Upper lobe of left lung (tissue), 6 donors: Measurements from ENCODE around the gene SP1. TPM values are rescaled to one million over a fixed set of nuclear protein-coding genes. Genes with fewer than 3 reads are reported as not detected.
A peak's percentile ranks its signal among the peaks of the same experiment; 100 is the strongest.
"Not testable (repeated sequence)": the region's sequence is repeated elsewhere in the genome, so short reads cannot be mapped to it uniquely, and the experiment has no call there.

ENCODE experiments used
- ATAC-seq, 2 donors: fragments of 200-7000 bp; cut with Tn5 transposase; one replicate each; pipeline ENCODE4 v1.9.1; 2022; ENCODE audit warnings: mild to moderate bottlenecking in 2 of 2, moderate library complexity in 2 of 2; ENCODE audit not compliant: low FRiP score in 2 of 2
- DNase-seq, 2 donors: peaks; one replicate each; pipeline ENCODE4 v3.0.0-alpha.2; 2019 to 2020
- H3K27ac ChIP-seq, 4 donors: fragments of 200-600 bp; sonication (generic); one replicate each; pipeline ENCODE4 v1.5.1; 2016 to 2019
- H3K27me3 ChIP-seq, 4 donors: fragments of 200-600 bp; sonication (generic); one replicate each; pipeline ENCODE4 v1.5.1; 2017 to 2019
- H3K36me3 ChIP-seq, 4 donors: fragments of 200-600 bp; sonication (generic); one replicate each; pipeline ENCODE4 v1.5.1; 2016 to 2019
- H3K4me1 ChIP-seq, 4 donors: fragments of 200-600 bp; sonication (generic); one replicate each; pipeline ENCODE4 v1.5.1; 2018 to 2019
- H3K4me3 ChIP-seq, 4 donors: fragments of 200-600 bp; sonication (generic); one replicate each; pipeline ENCODE4 v1.5.1; 2017 to 2019; ENCODE audit warnings: mild to moderate bottlenecking in 2 of 4, moderate library complexity in 1 of 4
- H3K9me3 ChIP-seq, 4 donors: fragments of 200-600 bp; sonication (generic); one replicate each; pipeline ENCODE4 v1.5.1; 2018 to 2019
- EP300 ChIP-seq, 4 donors: sonication (generic); formaldehyde crosslinking; IDR thresholded peaks; one replicate each; pipeline ENCODE4 v1.5.1; 2017; ENCODE audit warnings: antibody characterized with exemption in 4 of 4, control low read depth in 2 of 4
- POLR2A ChIP-seq, 4 donors: fragments of 450-650 bp; IDR thresholded peaks; one replicate each; pipeline ENCODE4 v1.5.1; 2016 to 2017; ENCODE audit warnings: antibody characterized with exemption in 4 of 4, mild to moderate bottlenecking in 2 of 4
- POLR2AphosphoS5 ChIP-seq, 2 donors: sonication (generic); formaldehyde crosslinking; IDR thresholded peaks; one replicate each; pipeline ENCODE4 v1.5.1; 2017; ENCODE audit warnings: antibody characterized with exemption in 2 of 2
- WGBS, 2 donors: methylation state at CpG; one replicate each; pipeline ENCODE4 v1.1.5; 2017 to 2018; 5-methylcytosine and 5-hydroxymethylcytosine counted together
- total RNA-seq, 6 donors: library from RNA; depleted of rRNA in 4 of 6; stranded (reverse); fragments of >200 nt in 4 of 6; gene quantifications; one replicate each; pipeline versions ENCODE4 v1.1.0 to v1.2.1, GENCODE V29; 2016 to 2021
- TF ChIP-seq, protein P1 (sequence below), 6 experiments: fragments of 450-650 bp in 4 of 6; fragments of 200-600 bp in 2 of 6; sonication (generic) in 2 of 6; IDR thresholded peaks; one replicate each; pipeline ENCODE4 v1.5.1; 2016 to 2019; ENCODE audit warnings: antibody characterized with exemption in 6 of 6
- donor health status: DM: no; HTN: no; CAD: no; lungs with moderate emphysema.
- donor health status: DM: no; HTN: yes; CAD: no; lungs with severe emphysema.

Gene SP1
- total RNA-seq, 6 donors from 2014 or later: 46.6 to 82.2 (median 61.7) TPM

DNA sequence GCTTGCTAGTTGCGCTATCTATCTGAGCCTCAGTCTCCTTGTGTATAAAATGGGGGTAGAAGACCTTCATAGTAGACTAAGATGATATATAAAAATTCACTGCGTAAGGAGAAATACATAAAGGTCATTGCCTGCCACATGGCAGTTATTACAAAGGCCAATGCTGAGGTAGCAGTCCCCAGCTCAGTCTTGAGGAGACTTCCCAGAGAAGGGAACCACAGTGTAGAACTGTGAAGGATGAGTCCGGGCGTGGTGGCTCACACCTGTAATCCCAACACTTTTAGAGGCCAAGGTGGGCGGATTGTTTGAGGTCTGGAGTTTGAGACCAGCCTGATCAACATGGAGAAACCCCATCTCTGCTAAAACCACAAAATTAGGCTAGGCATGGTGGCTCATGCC, 26.7 kb upstream of the SP1 start:
- Histone ChIP-seq H3K9me3 (no peaks in the 10 kb centered on the region), H3K27me3 (no peaks in the 10 kb centered on the region), H3K4me1 (peaks cover 2 to 15% (median 8%) of the 10 kb centered on the region in 4 donors), H3K4me3 (no peak overlapping the region), H3K27ac (no peak overlapping the region), H3K36me3 (no peaks in the 10 kb centered on the region)
- TF ChIP-seq POLR2A (IDR thresholded peaks at IDR 0.05) (no peak), EP300 (IDR thresholded peaks at IDR 0.05) (no peak), POLR2AphosphoS5 (IDR thresholded peaks at IDR 0.05) (no peak)
- TF ChIP-seq, protein P1, sequence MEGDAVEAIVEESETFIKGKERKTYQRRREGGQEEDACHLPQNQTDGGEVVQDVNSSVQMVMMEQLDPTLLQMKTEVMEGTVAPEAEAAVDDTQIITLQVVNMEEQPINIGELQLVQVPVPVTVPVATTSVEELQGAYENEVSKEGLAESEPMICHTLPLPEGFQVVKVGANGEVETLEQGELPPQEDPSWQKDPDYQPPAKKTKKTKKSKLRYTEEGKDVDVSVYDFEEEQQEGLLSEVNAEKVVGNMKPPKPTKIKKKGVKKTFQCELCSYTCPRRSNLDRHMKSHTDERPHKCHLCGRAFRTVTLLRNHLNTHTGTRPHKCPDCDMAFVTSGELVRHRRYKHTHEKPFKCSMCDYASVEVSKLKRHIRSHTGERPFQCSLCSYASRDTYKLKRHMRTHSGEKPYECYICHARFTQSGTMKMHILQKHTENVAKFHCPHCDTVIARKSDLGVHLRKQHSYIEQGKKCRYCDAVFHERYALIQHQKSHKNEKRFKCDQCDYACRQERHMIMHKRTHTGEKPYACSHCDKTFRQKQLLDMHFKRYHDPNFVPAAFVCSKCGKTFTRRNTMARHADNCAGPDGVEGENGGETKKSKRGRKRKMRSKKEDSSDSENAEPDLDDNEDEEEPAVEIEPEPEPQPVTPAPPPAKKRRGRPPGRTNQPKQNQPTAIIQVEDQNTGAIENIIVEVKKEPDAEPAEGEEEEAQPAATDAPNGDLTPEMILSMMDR (IDR thresholded peaks at IDR 0.05): no peak
- DNase-seq: no peak
- ATAC-seq: peak; percentile 12 to 36
- 77 to 87% methylated on average over 5 of the region's 5 CpGs for WGBS, 2 donors

DNA sequence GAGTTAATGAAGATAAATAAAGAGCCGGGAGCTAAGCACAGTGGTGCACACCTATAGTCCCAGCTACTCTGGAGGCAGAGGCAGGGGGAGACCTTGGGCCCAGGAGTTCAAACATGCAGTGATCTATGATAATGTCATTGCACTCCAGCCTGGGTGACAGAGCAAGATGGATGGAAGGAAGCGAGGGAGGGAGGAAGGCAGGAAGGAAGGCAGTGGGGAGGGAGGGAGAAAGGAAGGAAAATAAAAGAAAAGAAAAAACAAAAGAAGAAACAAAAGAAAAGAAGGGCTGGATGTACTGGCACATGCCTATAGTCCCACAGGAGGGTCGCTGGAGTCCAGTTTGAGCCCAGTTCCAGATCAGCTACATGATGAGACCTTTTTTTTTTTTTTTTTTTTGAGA, 24.9 kb upstream of the SP1 start:
- TF ChIP-seq, protein P1 (IDR thresholded peaks at IDR 0.05): no peak
- TF ChIP-seq POLR2A (IDR thresholded peaks at IDR 0.05) (no peak), EP300 (IDR thresholded peaks at IDR 0.05) (no peak), POLR2AphosphoS5 (IDR thresholded peaks at IDR 0.05) (no peak)
- Histone ChIP-seq H3K9me3 (no peaks in the 10 kb centered on the region), H3K27ac (no peak overlapping the region), H3K4me3 (no peak overlapping the region), H3K4me1 (peaks cover 2 to 15% (median 8%) of the 10 kb centered on the region in 4 donors), H3K36me3 (no peaks in the 10 kb centered on the region), H3K27me3 (no peaks in the 10 kb centered on the region)
- DNase-seq (no peak), ATAC-seq (no peak)
- WGBS, 2 donors: 44 to 54% methylated on average over 3 of the region's 3 CpGs

DNA sequence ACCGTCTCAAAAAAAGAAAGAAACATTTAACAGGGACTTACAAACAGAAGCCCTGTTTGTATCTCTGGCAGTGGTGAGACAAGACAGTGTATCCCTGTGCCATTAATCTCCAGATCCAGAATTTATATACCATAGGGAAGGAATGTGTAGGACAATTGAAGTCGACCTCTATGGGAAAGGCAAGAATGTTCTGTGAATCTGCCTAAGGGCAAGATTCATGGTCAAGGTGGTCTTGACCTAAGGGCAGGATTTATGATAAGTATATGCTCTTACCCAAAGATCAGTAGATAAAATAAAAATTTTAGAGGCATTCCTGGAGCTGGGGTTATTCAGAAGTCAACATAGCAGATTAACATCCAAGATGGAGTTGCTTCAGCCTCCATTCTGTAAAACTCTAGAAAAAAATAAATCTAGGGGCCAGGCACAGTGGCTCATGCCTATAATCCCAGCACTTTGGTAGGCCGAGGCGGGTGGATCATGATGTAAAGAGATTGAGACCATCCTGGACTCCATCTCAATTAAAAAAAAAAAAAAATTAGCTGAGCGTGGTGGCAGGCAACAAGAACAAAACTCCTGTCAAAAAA, 21.0 kb upstream of the SP1 start:
- no peak overlapping the region for H3K27ac ChIP-seq
- 87 to 93% methylated on average over 5 of the region's 5 CpGs for WGBS, 2 donors
- no peak for ATAC-seq

DNA sequence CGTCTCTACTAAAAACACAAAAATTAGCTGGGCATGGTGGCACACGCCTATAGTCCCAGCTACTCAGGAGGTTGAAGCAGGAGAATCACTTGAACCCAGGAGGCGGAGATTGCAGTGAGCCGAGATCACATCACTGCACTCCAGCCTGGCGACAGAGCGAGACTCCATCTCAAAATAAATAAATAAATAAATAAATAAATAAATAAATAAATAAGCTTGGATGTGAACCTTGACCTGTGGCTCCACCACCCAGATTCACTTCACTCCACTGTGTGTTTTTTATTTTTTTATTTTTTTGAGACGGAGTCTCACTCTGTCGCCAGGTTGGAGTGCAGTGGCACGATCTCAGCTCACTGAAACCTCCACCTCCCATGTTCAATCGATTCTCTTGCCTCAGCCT, 18.3 kb upstream of the SP1 start:
- WGBS, 2 donors: 91 to 95% methylated on average over 10 of the region's 10 CpGs

More for the DNA sequence above, 21.0 kb upstream of the SP1 start:
- Histone ChIP-seq H3K4me1 (no peaks in the 10 kb centered on the region), H3K9me3 (no peaks in the 10 kb centered on the region), H3K36me3 (no peaks in the 10 kb centered on the region), H3K4me3 (no peak overlapping the region), H3K27me3 (no peaks in the 10 kb centered on the region)
- TF ChIP-seq, protein P1 (IDR thresholded peaks at IDR 0.05): no peak
- TF ChIP-seq EP300 (IDR thresholded peaks at IDR 0.05) (no peak), POLR2A (IDR thresholded peaks at IDR 0.05) (no peak), POLR2AphosphoS5 (IDR thresholded peaks at IDR 0.05) (no peak)
- no peak for DNase-seq

DNA sequence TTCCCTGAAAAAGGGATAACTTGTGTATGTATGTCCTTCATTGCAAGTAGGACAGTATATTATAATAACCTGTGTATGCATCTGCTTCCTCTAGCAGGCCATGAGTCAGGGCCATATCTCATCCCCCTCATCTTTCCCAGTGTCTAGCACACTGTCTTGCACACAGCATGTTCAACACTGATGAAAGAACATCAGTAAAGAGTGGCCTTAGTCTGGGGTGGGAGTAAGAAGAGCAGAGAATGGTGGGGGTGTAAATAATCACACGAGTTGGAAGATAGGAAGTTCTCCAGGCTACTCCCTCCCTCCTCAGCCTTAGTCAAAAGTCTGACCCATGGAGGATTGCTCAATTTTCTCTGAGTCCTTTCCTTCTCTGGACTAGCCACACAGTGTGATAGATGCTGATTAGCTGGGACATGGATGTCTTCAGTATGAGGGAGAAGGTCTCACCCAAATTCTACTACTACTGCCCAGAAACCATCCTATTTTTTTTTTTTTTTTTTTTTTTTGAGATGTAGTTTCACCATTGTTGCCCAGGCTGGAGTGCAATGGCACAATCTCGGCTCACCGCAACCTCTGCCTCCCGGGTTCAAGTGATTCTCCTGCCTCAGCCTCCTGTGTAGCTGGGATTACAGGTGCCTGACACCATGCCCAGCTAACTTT, 14.6 kb upstream of the SP1 start:
- WGBS, 2 donors: 58 to 71% methylated on average over 4 of the region's 4 CpGs
- H3K27ac ChIP-seq: peak overlapping the region; percentile 61 to 75 (median 68)
- H3K4me3 ChIP-seq: no peak overlapping the region
- H3K9me3 ChIP-seq: no peaks in the 10 kb centered on the region
- peak in 1 of 4 donors; percentile 31 for TF ChIP-seq POLR2A (IDR thresholded peaks at IDR 0.05)
- TF ChIP-seq, protein P1 (IDR thresholded peaks at IDR 0.05): no peak
- DNase-seq: no peak
- H3K4me1 ChIP-seq: peaks cover 5 to 21% (median 16%) of the 10 kb centered on the region in 4 donors
- no peaks in the 10 kb centered on the region for H3K36me3 ChIP-seq
- ATAC-seq: peak; percentile 76 to 88
- no peaks in the 10 kb centered on the region for H3K27me3 ChIP-seq

More for the DNA sequence above, 18.3 kb upstream of the SP1 start:
- ATAC-seq, H3K4me3 ChIP-seq, H3K27me3 ChIP-seq, H3K4me1 ChIP-seq, H3K36me3 ChIP-seq, DNase-seq, H3K27ac ChIP-seq, H3K9me3 ChIP-seq: not testable (repeated sequence)

DNA sequence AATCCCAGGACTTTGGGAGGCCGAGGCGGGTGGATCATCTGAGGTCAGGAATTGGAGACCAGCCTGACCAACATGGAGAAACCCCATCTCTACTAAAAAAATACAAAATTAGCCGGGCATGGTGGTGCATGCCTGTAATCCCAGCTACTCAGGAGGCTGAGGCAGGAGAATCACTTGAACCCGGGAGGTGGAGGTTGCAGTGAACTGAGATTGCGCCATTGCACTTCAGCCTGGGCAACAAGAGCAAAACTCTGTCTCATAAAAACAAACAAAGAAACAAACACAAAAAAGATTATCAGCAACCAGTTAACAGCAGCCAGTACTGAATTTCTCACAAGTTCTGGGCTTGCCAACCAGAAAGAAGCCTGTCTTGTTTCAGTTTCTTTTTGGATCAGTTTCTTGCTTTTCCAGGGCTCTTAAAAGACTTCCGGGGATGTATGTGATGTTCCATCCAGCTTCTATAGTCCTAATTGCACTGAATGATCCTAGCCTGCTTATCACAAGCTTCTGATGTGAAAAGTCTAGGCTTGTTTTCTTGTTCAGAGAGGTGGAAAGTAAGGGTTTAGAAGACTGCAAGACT, 6.3 kb upstream of the SP1 start:
- 64% methylated on average over 6 of the region's 6 CpGs for WGBS, 2 donors
- not testable (repeated sequence) for H3K9me3 ChIP-seq, DNase-seq, H3K36me3 ChIP-seq, H3K27me3 ChIP-seq, ATAC-seq, H3K4me3 ChIP-seq
- Histone ChIP-seq H3K27ac (peak overlapping the region; percentile 46 to 73 (median 54)), H3K4me1 (peaks cover 27 to 51% (median 36%) of the 10 kb centered on the region in 4 donors)

DNA sequence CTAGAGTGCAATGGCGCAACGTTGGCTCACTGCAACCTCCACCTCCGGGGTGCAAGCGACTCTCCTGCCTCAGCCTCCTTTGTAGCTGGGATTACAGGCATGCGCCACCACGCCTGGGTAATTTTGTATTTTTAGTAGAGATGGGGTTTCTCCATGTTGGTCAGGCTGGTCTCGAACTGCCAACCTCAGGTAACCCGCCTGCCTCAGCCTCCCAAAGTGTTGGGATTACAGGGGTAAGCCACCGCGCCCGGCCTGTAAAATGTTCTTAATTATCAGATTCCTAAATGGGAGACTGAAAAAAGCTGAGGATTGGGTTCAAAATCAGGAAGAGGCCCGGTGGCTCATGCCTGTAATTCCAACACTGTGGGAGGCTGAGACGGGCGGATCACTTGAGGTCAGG, 5.7 kb upstream of the SP1 start:
- not testable (repeated sequence) for DNase-seq

More for the DNA sequence above, 5.7 kb upstream of the SP1 start:
- WGBS, 2 donors: 87 to 88% methylated on average over 14 of the region's 14 CpGs
- not testable (repeated sequence) for H3K4me3 ChIP-seq, H3K27me3 ChIP-seq, H3K9me3 ChIP-seq, H3K36me3 ChIP-seq, ATAC-seq
- Histone ChIP-seq H3K4me1 (peaks cover 29 to 53% (median 40%) of the 10 kb centered on the region in 4 donors), H3K27ac (peak overlapping the region; percentile 46 to 73 (median 54))
